IMR-90 (cell line): ENCODE data around the gene PPFIA2. TPM values are rescaled to one million over a fixed set of nuclear protein-coding genes. Genes with fewer than 3 reads are reported as not detected.

Source experiments
- ATAC-seq: fragments of 200-7000 bp; cut with Tn5 transposase; 2 replicates; pipeline ENCODE4 v1.9.1; 2020; ENCODE audit warnings: low read depth, mild to moderate bottlenecking, moderate library complexity
- BruUV-seq: library from RNA; stranded (reverse); fragments of 400-500 nt; replicated peaks from 2 replicates; lab custom pipeline; 2021; lab: Mats Ljungman, UMichigan
- CTCF ChIA-PET: fragments of 300-600 bp; formaldehyde crosslinking; extraction: SDS; loops from one replicate; lab custom pipeline; 2021; ENCODE audit warnings: antibody characterized with exemption; lab: Yijun Ruan, JAX
- POLR2A ChIA-PET: fragments of 300-600 bp; sonication (Branson Sonifier 250); formaldehyde crosslinking; loops from one replicate; lab custom pipeline; 2022; ENCODE audit warnings: antibody characterized with exemption; ENCODE audit not compliant: unreplicated experiment; lab: Charles Lee
- DNase-seq: peaks from one replicate; pipeline ENCODE4 v3.0.0; 2013
- H2AFZ ChIP-seq: replicated peaks from 2 replicates; pipeline ENCODE3; 2013; ENCODE audit warnings: low read length, mild to moderate bottlenecking; ENCODE audit not compliant: poor library complexity
- H2AK5ac ChIP-seq: 2 replicates; pipeline ENCODE4 v1.6.1; 2013; ENCODE audit warnings: low read depth, low read length, inconsistent platforms
- H2AK9ac ChIP-seq: replicated peaks from 2 replicates; pipeline ENCODE3; 2013; ENCODE audit warnings: mild to moderate bottlenecking, low read depth, low read length, moderate library complexity; ENCODE audit not compliant: poor library complexity
- H2BK120ac ChIP-seq: 2 replicates; pipeline ENCODE4 v1.6.1; 2013; ENCODE audit warnings: low read depth, low read length, inconsistent platforms
- H2BK15ac ChIP-seq: 3 replicates; pipeline ENCODE4 v1.6.1; 2013; ENCODE audit warnings: low read depth, low read length, inconsistent platforms
- H2BK20ac ChIP-seq: 2 replicates; pipeline ENCODE4 v1.6.1; 2013; ENCODE audit warnings: low read depth, mild to moderate bottlenecking, inconsistent platforms, low read length, moderate library complexity
- H2BK5ac ChIP-seq: 2 replicates; pipeline ENCODE4 v1.6.1; 2013; ENCODE audit warnings: mild to moderate bottlenecking, low read depth, low read length, inconsistent platforms; ENCODE audit not compliant: poor library complexity, severe bottlenecking
- H3K14ac ChIP-seq: replicated peaks from 2 replicates; pipeline ENCODE4 v1.6.1; 2013; ENCODE audit warnings: low read depth, low read length, inconsistent platforms
- H3K18ac ChIP-seq: 2 replicates; pipeline ENCODE4 v1.6.1; 2013; ENCODE audit warnings: low read depth, low read length, control low read depth
- H3K23ac ChIP-seq: 2 replicates; pipeline ENCODE4 v1.6.1; 2013; ENCODE audit warnings: low read depth, low read length, inconsistent platforms
- H3K27ac ChIP-seq: 2 replicates; pipeline ENCODE4 v1.5.1; 2013; ENCODE audit warnings: mild to moderate bottlenecking, control low read depth, low read length; ENCODE audit not compliant: insufficient read depth
- H3K27me3 ChIP-seq: 2 replicates; pipeline ENCODE4 v1.6.1; 2013; ENCODE audit warnings: low read length; ENCODE audit not compliant: control insufficient read depth, insufficient read depth
- H3K36me3 ChIP-seq: 2 replicates; pipeline ENCODE4 v1.6.1; 2013; ENCODE audit warnings: low read length, mixed read lengths; ENCODE audit not compliant: control insufficient read depth, insufficient read depth
- H3K4ac ChIP-seq: 2 replicates; pipeline ENCODE4 v1.6.1; 2013; ENCODE audit warnings: low read depth, low read length, inconsistent platforms
- H3K4me1 ChIP-seq: 2 replicates; pipeline ENCODE4 v1.6.1; 2013; ENCODE audit warnings: low read length, mixed read lengths; ENCODE audit not compliant: control insufficient read depth, insufficient read depth
- H3K4me2 ChIP-seq: 2 replicates; pipeline ENCODE4 v1.6.1; 2013; ENCODE audit warnings: low read depth, mild to moderate bottlenecking, control low read depth, low read length, moderate library complexity
- H3K4me3 ChIP-seq: 2 replicates; pipeline ENCODE4 v1.5.1; 2013; ENCODE audit warnings: low read depth, mild to moderate bottlenecking, control low read depth, low read length, moderate library complexity; ENCODE audit not compliant: insufficient read depth
- H3K56ac ChIP-seq: 2 replicates; pipeline ENCODE4 v1.6.1; 2013; ENCODE audit warnings: low read length, inconsistent platforms; ENCODE audit not compliant: insufficient read depth; ENCODE audit errors: extremely low read depth
- H3K79me1 ChIP-seq, 2 experiments: 2 replicates each; pipeline ENCODE4 v1.6.1; 2013; ENCODE audit warnings: low read length in 2 of 2, inconsistent platforms in 1 of 2, low read depth in 1 of 2
- H3K9ac ChIP-seq: 2 replicates; pipeline ENCODE4 v1.6.1; 2013; ENCODE audit warnings: low read depth, low read length, control low read depth
- H3K9me1 ChIP-seq: 2 replicates; pipeline ENCODE4 v1.6.1; 2013; ENCODE audit warnings: low read length, inconsistent platforms; ENCODE audit not compliant: insufficient read depth
- H3K9me3 ChIP-seq: 2 replicates; pipeline ENCODE4 v1.6.1; 2013; ENCODE audit warnings: low read length; ENCODE audit not compliant: control insufficient read depth, insufficient read depth
- H4K20me1 ChIP-seq: 2 replicates; pipeline ENCODE4 v1.6.1; 2013; ENCODE audit warnings: low read length, inconsistent platforms; ENCODE audit not compliant: insufficient read depth
- H4K5ac ChIP-seq: 2 replicates; pipeline ENCODE4 v1.6.1; 2013; ENCODE audit warnings: mild to moderate bottlenecking, low read depth, low read length, control low read depth
- H4K8ac ChIP-seq, 2 experiments: 2 replicates each; pipeline ENCODE4 v1.6.1; 2013; ENCODE audit warnings: low read depth in 2 of 2, low read length in 2 of 2, control low read depth in 1 of 2, inconsistent platforms in 1 of 2
- H4K91ac ChIP-seq: 2 replicates; pipeline ENCODE4 v1.6.1; 2013; ENCODE audit warnings: low read depth, low read length, inconsistent platforms; ENCODE audit not compliant: insufficient read depth
- BHLHE40 ChIP-seq: fragments of 150-350 bp; IDR thresholded peaks from 2 replicates; pipeline ENCODE4 v1.6.1; 2016; ENCODE audit warnings: mild to moderate bottlenecking, low read depth, low read length
- CEBPB ChIP-seq: IDR thresholded peaks from 2 replicates; pipeline ENCODE4 v1.6.1; 2012; ENCODE audit warnings: low read depth, low read length, improper control_type of control experiment
- CHD1 ChIP-seq: IDR thresholded peaks from 2 replicates; pipeline ENCODE4 v1.6.1; 2012; ENCODE audit warnings: low read depth, low read length, improper control_type of control experiment
- FOS ChIP-seq: fragments of 150-350 bp; IDR thresholded peaks from 2 replicates; pipeline ENCODE4 v1.6.1; 2016; ENCODE audit warnings: low read depth, low read length
- MAFK ChIP-seq: IDR thresholded peaks from 2 replicates; pipeline ENCODE4 v1.6.1; 2012; ENCODE audit warnings: low read depth, low read length, improper control_type of control experiment
- MAZ ChIP-seq: IDR thresholded peaks from 2 replicates; pipeline ENCODE4 v1.6.1; 2012; ENCODE audit warnings: low read depth, mild to moderate bottlenecking, low read length, improper control_type of control experiment, moderate library complexity, borderline replicate concordance
- MXI1 ChIP-seq: IDR thresholded peaks from 2 replicates; pipeline ENCODE4 v1.6.1; 2012; ENCODE audit warnings: low read depth, mild to moderate bottlenecking, low read length, moderate library complexity, borderline replicate concordance
- NFE2L2 ChIP-seq: fragments of 150-350 bp; IDR thresholded peaks from 2 replicates; pipeline ENCODE4 v1.6.1; 2016; ENCODE audit warnings: low read depth, mild to moderate bottlenecking, low read length
- POLR2A ChIP-seq: IDR thresholded peaks from 2 replicates; pipeline ENCODE4 v1.6.1; 2012; ENCODE audit warnings: mild to moderate bottlenecking, low read depth, low read length
- RAD21 ChIP-seq: IDR thresholded peaks from 2 replicates; pipeline ENCODE4 v1.6.1; 2012; ENCODE audit warnings: low read length, improper control_type of control experiment
- RCOR1 ChIP-seq: IDR thresholded peaks from 2 replicates; pipeline ENCODE4 v1.6.1; 2012; ENCODE audit warnings: mild to moderate bottlenecking, low read length, improper control_type of control experiment; ENCODE audit not compliant: insufficient replicate concordance
- RFX5 ChIP-seq: IDR thresholded peaks from 2 replicates; pipeline ENCODE4 v1.8.0; 2012; ENCODE audit warnings: low read depth, mild to moderate bottlenecking, low read length, moderate library complexity
- SMC3 ChIP-seq: fragments of 150-350 bp; IDR thresholded peaks from 2 replicates; pipeline ENCODE4 v1.6.1; 2016; ENCODE audit warnings: low read depth, mild to moderate bottlenecking, antibody characterized with exemption, low read length, moderate library complexity
- WGBS, 2 experiments: methylation state at CpG; one replicate each; pipeline versions ENCODE4 v1.1.5 to v1.1.7; 2013; ENCODE audit warnings: missing lambda C conversion rate in 2 of 2; ENCODE audit not compliant: insufficient read length in 1 of 2; ENCODE audit errors: extremely low coverage in 2 of 2; 5-methylcytosine and 5-hydroxymethylcytosine counted together
- dilution Hi-C: fragments of 300-500 bp; cut with HindIII; formaldehyde crosslinking; loops from one replicate; pipeline ENCODE4 v1.14.3; 2018; ENCODE audit warnings: low sequenced_read_pairs; ENCODE audit not compliant: unreplicated experiment
- in situ Hi-C: fragments of 300-500 bp; cut with MboI; formaldehyde crosslinking; loops from 3 replicates; pipeline ENCODE4 v1.14.3; 2019; ENCODE audit warnings: low sequenced_read_pairs, inconsistent platforms, mixed read lengths
- intact Hi-C: fragments of 100-400 bp; cut with micrococcal nuclease; formaldehyde crosslinking; loops from 2 replicates; pipeline ENCODE4 v1.10.0; 2022
- polyA plus RNA-seq, 3 experiments: library from polyadenylated mRNA; depleted of rRNA; stranded (reverse); fragments of >200 nt; gene quantifications; 2 replicates each; pipeline ENCODE4 v1.2.3, GENCODE V29; 2012; ENCODE audit warnings: low replicate concordance in 1 of 3
- total RNA-seq: library from RNA; depleted of rRNA; stranded (reverse); fragments of >200 nt; gene quantifications from 2 replicates; pipeline ENCODE4 v1.2.3, GENCODE V29; 2012
- TF ChIP-seq, protein P1 (sequence below): fragments of 150-350 bp; IDR thresholded peaks from 2 replicates; pipeline ENCODE4 v1.6.1; 2016; ENCODE audit warnings: low read depth, mild to moderate bottlenecking, low read length, moderate library complexity, borderline replicate concordance
- TF ChIP-seq, protein P2 (sequence below): conservative IDR thresholded peaks from 2 replicates; pipeline ENCODE4 v1.5.1; 2012; ENCODE audit warnings: mild to moderate bottlenecking, low read depth, low read length, improper control_type of control experiment
- TF ChIP-seq, protein P3 (sequence below): fragments of 150-350 bp; IDR thresholded peaks from 2 replicates; pipeline ENCODE4 v1.6.1; 2017; ENCODE audit warnings: mild to moderate bottlenecking, antibody characterized with exemption, low read length, low read depth

The PPFIA2 gene
- total and polyA plus RNA-seq, 2 of the 4 experiments (the other 2 are of a cell fraction), result 0.29 to 1.3 TPM

DNA sequence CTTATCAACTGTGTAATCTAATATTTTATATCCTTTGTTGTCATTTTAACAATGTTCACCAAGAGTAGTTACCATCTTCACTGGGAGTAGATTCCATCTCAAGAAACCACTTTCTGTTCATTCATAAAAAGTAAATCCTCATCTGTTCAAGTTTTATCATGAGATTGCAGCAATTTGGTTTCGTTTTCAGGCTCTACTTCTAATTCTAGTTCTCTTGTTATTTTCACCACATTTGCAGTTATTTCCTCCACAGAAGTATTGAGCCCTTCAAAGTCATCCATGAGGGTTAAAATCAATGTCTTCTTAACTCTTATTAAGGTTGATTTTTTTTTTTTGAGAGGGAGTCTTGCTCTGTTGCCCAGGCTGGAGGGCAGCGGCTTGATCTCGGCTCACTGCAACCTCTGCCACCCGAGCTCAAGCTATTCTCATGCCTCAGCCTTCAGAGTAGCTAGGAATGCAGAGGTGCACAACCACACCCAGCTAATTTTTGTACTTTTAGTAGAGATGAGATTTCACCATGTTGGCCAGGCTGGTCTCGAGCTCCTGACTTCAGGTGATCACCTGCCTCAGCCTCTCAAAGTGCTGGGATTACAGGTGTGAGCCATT lies 404.7 kb downstream of the PPFIA2 start:
- no peak overlapping the region for H4K5ac ChIP-seq
- no peaks in the 10 kb centered on the region for H3K9me1 ChIP-seq
- H3K9ac ChIP-seq, result no peak overlapping the region
- no peak overlapping the region for H2BK120ac ChIP-seq
- no CpG with 5 or more reads among the region's 5 CpGs for whole genome bisulfite sequencing, 2 experiments
- no peak for DNase-seq
- H3K56ac ChIP-seq, result no peak overlapping the region
- CTCF ChIA-PET, result interaction anchor here (1.0 kb wide), 1 partner anchor 10 kb away, joined by 3 read pairs; no protein-coding TSS in a partner anchor
- no peaks in the 10 kb centered on the region for H4K20me1 ChIP-seq
- no peak overlapping the region for H3K4me3 ChIP-seq
- in situ Hi-C loops, result no loop called here
- no peak overlapping the region for H2BK15ac ChIP-seq
- no peaks in the 10 kb centered on the region for H3K9me3 ChIP-seq
- TF ChIP-seq MXI1 (no peak), POLR2A (no peak), NFE2L2 (no peak), SMC3 (no peak), CEBPB (no peak), FOS (no peak), RCOR1 (no peak), BHLHE40 (no peak), MAFK (no peak), RFX5 (no peak), CHD1 (no peak), RAD21 (no peak), MAZ (no peak)
- TF ChIP-seq, protein P1, sequence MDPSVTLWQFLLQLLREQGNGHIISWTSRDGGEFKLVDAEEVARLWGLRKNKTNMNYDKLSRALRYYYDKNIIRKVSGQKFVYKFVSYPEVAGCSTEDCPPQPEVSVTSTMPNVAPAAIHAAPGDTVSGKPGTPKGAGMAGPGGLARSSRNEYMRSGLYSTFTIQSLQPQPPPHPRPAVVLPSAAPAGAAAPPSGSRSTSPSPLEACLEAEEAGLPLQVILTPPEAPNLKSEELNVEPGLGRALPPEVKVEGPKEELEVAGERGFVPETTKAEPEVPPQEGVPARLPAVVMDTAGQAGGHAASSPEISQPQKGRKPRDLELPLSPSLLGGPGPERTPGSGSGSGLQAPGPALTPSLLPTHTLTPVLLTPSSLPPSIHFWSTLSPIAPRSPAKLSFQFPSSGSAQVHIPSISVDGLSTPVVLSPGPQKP, result no peak
- TF ChIP-seq, protein P2, sequence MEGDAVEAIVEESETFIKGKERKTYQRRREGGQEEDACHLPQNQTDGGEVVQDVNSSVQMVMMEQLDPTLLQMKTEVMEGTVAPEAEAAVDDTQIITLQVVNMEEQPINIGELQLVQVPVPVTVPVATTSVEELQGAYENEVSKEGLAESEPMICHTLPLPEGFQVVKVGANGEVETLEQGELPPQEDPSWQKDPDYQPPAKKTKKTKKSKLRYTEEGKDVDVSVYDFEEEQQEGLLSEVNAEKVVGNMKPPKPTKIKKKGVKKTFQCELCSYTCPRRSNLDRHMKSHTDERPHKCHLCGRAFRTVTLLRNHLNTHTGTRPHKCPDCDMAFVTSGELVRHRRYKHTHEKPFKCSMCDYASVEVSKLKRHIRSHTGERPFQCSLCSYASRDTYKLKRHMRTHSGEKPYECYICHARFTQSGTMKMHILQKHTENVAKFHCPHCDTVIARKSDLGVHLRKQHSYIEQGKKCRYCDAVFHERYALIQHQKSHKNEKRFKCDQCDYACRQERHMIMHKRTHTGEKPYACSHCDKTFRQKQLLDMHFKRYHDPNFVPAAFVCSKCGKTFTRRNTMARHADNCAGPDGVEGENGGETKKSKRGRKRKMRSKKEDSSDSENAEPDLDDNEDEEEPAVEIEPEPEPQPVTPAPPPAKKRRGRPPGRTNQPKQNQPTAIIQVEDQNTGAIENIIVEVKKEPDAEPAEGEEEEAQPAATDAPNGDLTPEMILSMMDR, result no peak
- TF ChIP-seq, protein P3, sequence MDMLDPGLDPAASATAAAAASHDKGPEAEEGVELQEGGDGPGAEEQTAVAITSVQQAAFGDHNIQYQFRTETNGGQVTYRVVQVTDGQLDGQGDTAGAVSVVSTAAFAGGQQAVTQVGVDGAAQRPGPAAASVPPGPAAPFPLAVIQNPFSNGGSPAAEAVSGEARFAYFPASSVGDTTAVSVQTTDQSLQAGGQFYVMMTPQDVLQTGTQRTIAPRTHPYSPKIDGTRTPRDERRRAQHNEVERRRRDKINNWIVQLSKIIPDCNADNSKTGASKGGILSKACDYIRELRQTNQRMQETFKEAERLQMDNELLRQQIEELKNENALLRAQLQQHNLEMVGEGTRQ, result no peak
- H3K23ac ChIP-seq, result no peak overlapping the region
- intact Hi-C loops, result no loop called here
- H2AK5ac ChIP-seq, result no peak overlapping the region
- H4K8ac ChIP-seq, result no peak overlapping the region
- no peak overlapping the region for H2BK20ac ChIP-seq
- dilution Hi-C loops, result no loop called here
- H3K18ac ChIP-seq, result no peak overlapping the region
- H3K4me1 ChIP-seq, result no peaks in the 10 kb centered on the region
- no peak overlapping the region for H4K91ac ChIP-seq
- H3K36me3 ChIP-seq, result no peaks in the 10 kb centered on the region
- no peak overlapping the region for H3K27ac ChIP-seq
- no peaks in the 10 kb centered on the region for H3K27me3 ChIP-seq
- H3K14ac ChIP-seq, result no peak overlapping the region
- BruUV-seq, result no TSS peak
- POLR2A ChIA-PET, result no interaction called here
- no peak overlapping the region for H3K4me2 ChIP-seq
- H3K79me1 ChIP-seq, result no peaks in the 10 kb centered on the region
- H2BK5ac ChIP-seq, result no peak overlapping the region
- no peak overlapping the region for H2AK9ac ChIP-seq
- ATAC-seq, result no peak
- H3K4ac ChIP-seq, result no peak overlapping the region
- no peak overlapping the region for H2AFZ ChIP-seq
